ENCODE data around the gene TASP1. TPM values are rescaled to one million over a fixed set of nuclear protein-coding genes. Genes with fewer than 3 reads are reported as not detected.

TASP1 gene
- total RNA-seq, 1 donor from 2014 or later, result 10.3 TPM

DNA sequence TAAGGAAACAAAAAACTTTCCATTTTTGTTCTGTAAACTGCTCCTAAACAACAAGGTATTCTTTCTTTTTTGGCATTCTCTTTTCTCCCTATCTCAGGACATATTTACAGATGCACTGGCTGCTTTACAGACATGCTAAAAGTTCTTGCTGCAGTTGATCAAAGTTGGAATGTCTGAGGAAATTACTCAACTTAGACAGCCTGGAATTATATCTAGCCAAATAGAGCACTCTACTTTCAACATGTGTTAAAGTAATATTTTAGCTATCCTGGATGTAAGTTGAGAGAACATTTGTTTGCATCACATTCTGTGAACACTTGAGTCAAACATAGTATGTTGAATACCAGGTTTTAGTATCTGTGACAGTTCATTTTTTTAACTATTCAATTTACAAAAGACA, 24.8 kb downstream of the TASP1 start:
- no peaks in the 10 kb centered on the region for H3K79me2 ChIP-seq (ENCODE audit: insufficient read depth, low read length)
- no peak overlapping the region for H3K4me3 ChIP-seq (ENCODE audit: insufficient read depth, low read depth, low read length)

DNA sequence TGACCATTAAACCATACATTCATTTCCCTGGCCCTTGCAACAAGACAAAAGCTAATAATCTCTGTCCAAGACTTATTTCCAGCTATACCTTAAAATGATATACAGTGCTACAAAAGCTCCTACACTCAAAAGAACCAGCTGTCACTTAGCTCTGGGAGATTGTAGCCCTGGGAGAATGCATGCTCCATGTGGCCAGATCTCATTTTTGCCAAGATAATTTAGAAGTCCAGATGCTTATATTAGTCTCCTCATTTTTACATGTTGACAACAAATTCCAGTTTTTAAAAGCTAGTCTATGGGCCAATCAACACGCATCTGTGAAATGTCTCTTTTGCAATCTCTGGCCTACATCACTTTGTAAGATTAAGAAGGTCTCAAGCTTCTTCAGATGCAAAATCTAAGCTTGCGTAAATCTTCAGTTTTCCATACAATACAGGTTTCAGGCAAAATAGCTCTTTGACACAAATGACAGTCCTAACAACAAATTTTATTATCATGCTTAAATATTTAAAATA, 27.1 kb downstream of the TASP1 start:
- no peak overlapping the region for H3K4me3 Mint-ChIP-seq (ENCODE audit: unreplicated experiment)
- Histone ChIP-seq H3K4me2 (ENCODE audit: low read length) (no peak overlapping the region), H3K27me3 (ENCODE audit: insufficient read depth, low read length) (no peaks in the 10 kb centered on the region), H3K9me3 (ENCODE audit: insufficient read depth, low read depth, low read length) (no peaks in the 10 kb centered on the region), H3K79me2 (ENCODE audit: insufficient read depth, low read length) (no peaks in the 10 kb centered on the region), H4K20me1 (ENCODE audit: insufficient read depth, low read length) (no peaks in the 10 kb centered on the region), H2AFZ (ENCODE audit: low read depth, low read length) (no peak overlapping the region), H3K36me3 (ENCODE audit: insufficient read depth, low read length) (no peaks in the 10 kb centered on the region), H3K9ac (ENCODE audit: low read length) (no peak overlapping the region), H3K27ac (ENCODE audit: low read depth, low read length) (no peak overlapping the region), H3K4me1 (ENCODE audit: insufficient read depth, low read length) (no peaks in the 10 kb centered on the region), H3K4me3 (ENCODE audit: insufficient read depth, low read depth, low read length) (no peak overlapping the region)
- no peaks in the 10 kb centered on the region for H3K27me3 Mint-ChIP-seq (ENCODE audit: low read depth, unreplicated experiment)
- no peak overlapping the region for H3K27ac Mint-ChIP-seq (ENCODE audit: unreplicated experiment)
- FAIRE-seq (peak; percentile 13), DNase-seq (ENCODE audit: low read depth) (no peak)
- H3K4me1 Mint-ChIP-seq (ENCODE audit: low read depth, unreplicated experiment), result peaks cover 19% of the 10 kb centered on the region
- H3K36me3 Mint-ChIP-seq (ENCODE audit: low read depth, unreplicated experiment), result peaks cover 2% of the 10 kb centered on the region
- no peaks in the 10 kb centered on the region for H3K9me3 Mint-ChIP-seq (ENCODE audit: unreplicated experiment)
- TF ChIP-seq EZH2 (IDR thresholded peaks at IDR 0.05; ENCODE audit: insufficient read depth, low read length) (no peak), CTCF (IDR thresholded peaks at IDR 0.05; ENCODE audit: insufficient read depth, low read depth, low read length) (no peak)

More for the DNA sequence above, 24.8 kb downstream of the TASP1 start:
- no peaks in the 10 kb centered on the region for H3K27me3 Mint-ChIP-seq (ENCODE audit: low read depth, unreplicated experiment)
- Histone ChIP-seq H3K4me1 (ENCODE audit: insufficient read depth, low read length) (no peaks in the 10 kb centered on the region), H3K9me3 (ENCODE audit: insufficient read depth, low read depth, low read length) (no peaks in the 10 kb centered on the region), H3K9ac (ENCODE audit: low read length) (no peak overlapping the region), H3K4me2 (ENCODE audit: low read length) (no peak overlapping the region), H3K36me3 (ENCODE audit: insufficient read depth, low read length) (no peaks in the 10 kb centered on the region), H3K27ac (ENCODE audit: low read depth, low read length) (no peak overlapping the region), H2AFZ (ENCODE audit: low read depth, low read length) (no peak overlapping the region), H3K27me3 (ENCODE audit: insufficient read depth, low read length) (no peaks in the 10 kb centered on the region), H4K20me1 (ENCODE audit: insufficient read depth, low read length) (no peaks in the 10 kb centered on the region)
- H3K4me3 Mint-ChIP-seq (ENCODE audit: unreplicated experiment), result no peak overlapping the region
- H3K36me3 Mint-ChIP-seq (ENCODE audit: low read depth, unreplicated experiment), result peaks cover 2% of the 10 kb centered on the region
- no peak for FAIRE-seq
- DNase-seq (ENCODE audit: low read depth), result peak; percentile 62
- H3K27ac Mint-ChIP-seq (ENCODE audit: unreplicated experiment), result no peak overlapping the region
- no peaks in the 10 kb centered on the region for H3K9me3 Mint-ChIP-seq (ENCODE audit: unreplicated experiment)
- peaks cover 19% of the 10 kb centered on the region for H3K4me1 Mint-ChIP-seq (ENCODE audit: low read depth, unreplicated experiment)
- no peak for TF ChIP-seq EZH2 (IDR thresholded peaks at IDR 0.05; ENCODE audit: insufficient read depth, low read length)
- no peak for TF ChIP-seq CTCF (IDR thresholded peaks at IDR 0.05; ENCODE audit: insufficient read depth, low read depth, low read length)

- Histone ChIP-seq H3K4me3 (ENCODE audit: insufficient read depth, low read depth, low read length) (no peak overlapping the region), H3K79me2 (ENCODE audit: insufficient read depth, low read length) (no peaks in the 10 kb centered on the region), H3K4me1 (ENCODE audit: insufficient read depth, low read length) (no peaks in the 10 kb centered on the region), H3K4me2 (ENCODE audit: low read length) (no peak overlapping the region), H3K27me3 (ENCODE audit: insufficient read depth, low read length) (no peaks in the 10 kb centered on the region), H2AFZ (ENCODE audit: low read depth, low read length) (no peak overlapping the region), H3K27ac (ENCODE audit: low read depth, low read length) (no peak overlapping the region), H3K9me3 (ENCODE audit: insufficient read depth, low read depth, low read length) (no peaks in the 10 kb centered on the region), H3K36me3 (ENCODE audit: insufficient read depth, low read length) (no peaks in the 10 kb centered on the region), H4K20me1 (ENCODE audit: insufficient read depth, low read length) (no peaks in the 10 kb centered on the region), H3K9ac (ENCODE audit: low read length) (no peak overlapping the region)
- Mint-ChIP-seq H3K4me1 (ENCODE audit: low read depth, unreplicated experiment) (peaks cover 15% of the 10 kb centered on the region), H3K36me3 (ENCODE audit: low read depth, unreplicated experiment) (no peaks in the 10 kb centered on the region), H3K4me3 (ENCODE audit: unreplicated experiment) (no peak overlapping the region), H3K9me3 (ENCODE audit: unreplicated experiment) (no peaks in the 10 kb centered on the region), H3K27me3 (ENCODE audit: low read depth, unreplicated experiment) (no peaks in the 10 kb centered on the region), H3K27ac (ENCODE audit: unreplicated experiment) (no peak overlapping the region)
- FAIRE-seq (no peak), DNase-seq (ENCODE audit: low read depth) (no peak)
- TF ChIP-seq CTCF (IDR thresholded peaks at IDR 0.05; ENCODE audit: insufficient read depth, low read depth, low read length), result no peak
- TF ChIP-seq EZH2 (IDR thresholded peaks at IDR 0.05; ENCODE audit: insufficient read depth, low read length), result no peak
Measured at GRCh38 chr20:13610184-13610583, 28.5 kb downstream of the TASP1 start.
